Vagina (tissue), 2 donors: ENCODE measurements around the gene RFWD3. TPM values are rescaled to one million over a fixed set of nuclear protein-coding genes. Genes with fewer than 3 reads are reported as not detected.

ENCODE experiments used
- DNase-seq, 2 donors: peaks; one replicate each; pipeline ENCODE4 v3.0.0-alpha.2; 2017; ENCODE audit errors: extremely low spot score in 2 of 2
- H3K27ac ChIP-seq: fragments of 200-600 bp; sonication (generic); one replicate; pipeline ENCODE4 v1.5.1; 2019
- H3K27me3 ChIP-seq: fragments of 200-600 bp; sonication (generic); one replicate; pipeline ENCODE4 v1.5.1; 2019
- H3K36me3 ChIP-seq, 2 donors: fragments of 200-600 bp; sonication (generic); one replicate each; pipeline ENCODE4 v1.5.1; 2017 to 2019
- H3K4me1 ChIP-seq: fragments of 200-600 bp; sonication (generic); one replicate; pipeline ENCODE4 v1.5.1; 2019
- H3K4me3 ChIP-seq, 2 donors: fragments of 200-600 bp; sonication (generic); 1 replicate in 1 of 2; 2 replicates in 1 of 2; pipeline ENCODE4 v1.5.1; 2016 to 2019
- H3K9me3 ChIP-seq: fragments of 200-600 bp; sonication (generic); one replicate; pipeline ENCODE4 v1.5.1; 2019
- POLR2A ChIP-seq, 2 donors: fragments of 450-650 bp; IDR thresholded peaks; one replicate each; pipeline ENCODE4 v1.6.1; 2017; ENCODE audit warnings: antibody characterized with exemption in 2 of 2, mild to moderate bottlenecking in 2 of 2, moderate library complexity in 2 of 2
- POLR2AphosphoS5 ChIP-seq, 2 donors: sonication (generic); formaldehyde crosslinking; IDR thresholded peaks; one replicate each; pipeline ENCODE4 v1.9.0; 2017; ENCODE audit warnings: antibody characterized with exemption in 2 of 2, mild to moderate bottlenecking in 2 of 2, low read depth in 1 of 2; ENCODE audit not compliant: insufficient read depth in 1 of 2
- intact Hi-C: fragments of 100-400 bp; cut with DNase I; formaldehyde crosslinking; loops from one replicate; pipeline ENCODE4 v1.15.1; 2023
- total RNA-seq: library from RNA; depleted of rRNA; stranded (reverse); fragments of >200 nt; gene quantifications from one replicate; pipeline ENCODE4 v1.2.3, GENCODE V29; 2016
- TF ChIP-seq, protein P1 (sequence below), 3 experiments: fragments of 450-650 bp in 2 of 3; fragments of 200-600 bp in 1 of 3; sonication (generic) in 1 of 3; IDR thresholded peaks; one replicate each; pipeline ENCODE4 v1.5.1; 2017 to 2019; ENCODE audit warnings: antibody characterized with exemption in 3 of 3, mild to moderate bottlenecking in 2 of 3, moderate library complexity in 2 of 3

Gene RFWD3
- total RNA-seq, 1 donor from 2014 or later: 36.3 TPM

DNA sequence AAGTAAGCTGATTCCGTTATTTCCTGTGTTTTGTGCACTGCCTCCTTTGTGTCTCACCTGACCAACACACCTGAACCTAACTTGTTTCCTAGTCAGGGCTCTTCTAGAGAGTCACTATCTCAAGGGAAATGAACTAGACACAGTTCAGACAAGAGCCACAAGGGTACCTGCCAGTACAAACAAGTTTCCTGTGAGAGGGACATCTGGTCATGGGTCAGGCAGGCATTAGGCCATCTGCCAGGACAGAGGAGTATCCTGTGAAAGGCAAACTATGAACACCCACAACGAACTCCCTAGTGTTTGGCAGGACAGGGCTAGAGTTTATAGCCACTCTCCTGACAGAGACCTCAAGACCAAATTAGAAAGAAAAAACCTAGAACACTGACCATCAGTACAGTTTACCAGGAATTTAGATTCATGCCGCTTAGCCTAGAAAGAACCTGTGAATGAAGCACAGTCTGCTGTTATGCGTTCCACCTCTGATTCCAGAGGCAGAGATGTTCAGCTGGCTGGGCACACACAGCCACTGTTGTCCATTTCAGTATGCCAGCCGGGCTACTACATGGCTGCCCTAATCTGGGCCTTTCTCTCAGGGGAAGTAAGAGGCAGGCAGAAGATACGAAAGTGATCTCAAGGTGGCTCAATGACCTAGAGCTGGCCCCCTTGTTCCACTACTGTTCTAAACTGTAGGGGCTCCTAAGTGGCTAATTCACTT is 39.0 kb downstream of the RFWD3 start:
- intact Hi-C loops: no loop called here
- Histone ChIP-seq H3K4me1 (no peaks in the 10 kb centered on the region), H3K9me3 (no peaks in the 10 kb centered on the region), H3K36me3 (peaks cover 0 to 83% of the 10 kb centered on the region in 2 donors), H3K27ac (no peak overlapping the region), H3K4me3 (no peak overlapping the region), H3K27me3 (no peaks in the 10 kb centered on the region)
- DNase-seq: no peak
- TF ChIP-seq POLR2A (IDR thresholded peaks at IDR 0.05) (no peak), POLR2AphosphoS5 (IDR thresholded peaks at IDR 0.05; ENCODE audit: insufficient read depth in 1 of 2, low read depth in 1 of 2) (no peak)
- TF ChIP-seq, protein P1, sequence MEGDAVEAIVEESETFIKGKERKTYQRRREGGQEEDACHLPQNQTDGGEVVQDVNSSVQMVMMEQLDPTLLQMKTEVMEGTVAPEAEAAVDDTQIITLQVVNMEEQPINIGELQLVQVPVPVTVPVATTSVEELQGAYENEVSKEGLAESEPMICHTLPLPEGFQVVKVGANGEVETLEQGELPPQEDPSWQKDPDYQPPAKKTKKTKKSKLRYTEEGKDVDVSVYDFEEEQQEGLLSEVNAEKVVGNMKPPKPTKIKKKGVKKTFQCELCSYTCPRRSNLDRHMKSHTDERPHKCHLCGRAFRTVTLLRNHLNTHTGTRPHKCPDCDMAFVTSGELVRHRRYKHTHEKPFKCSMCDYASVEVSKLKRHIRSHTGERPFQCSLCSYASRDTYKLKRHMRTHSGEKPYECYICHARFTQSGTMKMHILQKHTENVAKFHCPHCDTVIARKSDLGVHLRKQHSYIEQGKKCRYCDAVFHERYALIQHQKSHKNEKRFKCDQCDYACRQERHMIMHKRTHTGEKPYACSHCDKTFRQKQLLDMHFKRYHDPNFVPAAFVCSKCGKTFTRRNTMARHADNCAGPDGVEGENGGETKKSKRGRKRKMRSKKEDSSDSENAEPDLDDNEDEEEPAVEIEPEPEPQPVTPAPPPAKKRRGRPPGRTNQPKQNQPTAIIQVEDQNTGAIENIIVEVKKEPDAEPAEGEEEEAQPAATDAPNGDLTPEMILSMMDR (IDR thresholded peaks at IDR 0.05): no peak

DNA sequence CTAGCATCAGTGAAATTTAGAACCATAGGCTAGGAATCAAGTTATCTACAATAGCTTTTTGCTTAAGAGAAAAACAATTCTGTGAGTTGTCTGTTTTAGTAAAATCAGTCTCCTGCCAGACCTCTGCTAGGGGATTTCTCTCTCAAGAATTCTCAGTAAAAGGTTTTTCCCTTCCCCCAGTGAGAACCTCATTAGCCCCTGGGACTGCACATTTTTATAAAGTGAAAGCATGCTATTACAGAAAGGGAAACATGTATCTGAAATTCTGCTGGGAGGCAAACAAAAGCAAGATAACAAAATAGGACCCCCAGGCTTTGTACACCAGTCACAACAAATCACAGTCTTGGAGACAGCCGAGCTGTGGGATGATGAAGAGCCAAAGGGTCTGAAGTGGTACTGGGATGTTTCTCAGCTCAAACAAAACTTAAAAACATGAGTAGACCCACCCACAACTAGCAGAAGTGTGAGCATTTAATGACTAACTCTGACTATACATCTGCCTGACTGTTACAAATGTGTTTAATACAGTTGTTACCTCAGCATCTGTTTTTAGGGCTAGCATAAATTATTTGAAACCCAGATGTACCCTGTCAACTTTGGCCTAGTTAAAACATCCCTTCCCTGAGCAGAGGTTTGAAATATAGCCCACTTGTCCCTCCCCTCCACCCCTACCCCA is 39.8 kb downstream of the RFWD3 start:
- TF ChIP-seq, protein P1 (IDR thresholded peaks at IDR 0.05): no peak
- TF ChIP-seq POLR2AphosphoS5 (IDR thresholded peaks at IDR 0.05; ENCODE audit: insufficient read depth in 1 of 2, low read depth in 1 of 2): no peak
- TF ChIP-seq POLR2A (IDR thresholded peaks at IDR 0.05): no peak
- Histone ChIP-seq H3K27me3 (no peaks in the 10 kb centered on the region), H3K4me3 (no peak overlapping the region), H3K4me1 (no peaks in the 10 kb centered on the region), H3K27ac (no peak overlapping the region), H3K9me3 (no peaks in the 10 kb centered on the region), H3K36me3 (peaks cover 0 to 82% of the 10 kb centered on the region in 2 donors)
- no peak for DNase-seq
- intact Hi-C loops: no loop called here

DNA sequence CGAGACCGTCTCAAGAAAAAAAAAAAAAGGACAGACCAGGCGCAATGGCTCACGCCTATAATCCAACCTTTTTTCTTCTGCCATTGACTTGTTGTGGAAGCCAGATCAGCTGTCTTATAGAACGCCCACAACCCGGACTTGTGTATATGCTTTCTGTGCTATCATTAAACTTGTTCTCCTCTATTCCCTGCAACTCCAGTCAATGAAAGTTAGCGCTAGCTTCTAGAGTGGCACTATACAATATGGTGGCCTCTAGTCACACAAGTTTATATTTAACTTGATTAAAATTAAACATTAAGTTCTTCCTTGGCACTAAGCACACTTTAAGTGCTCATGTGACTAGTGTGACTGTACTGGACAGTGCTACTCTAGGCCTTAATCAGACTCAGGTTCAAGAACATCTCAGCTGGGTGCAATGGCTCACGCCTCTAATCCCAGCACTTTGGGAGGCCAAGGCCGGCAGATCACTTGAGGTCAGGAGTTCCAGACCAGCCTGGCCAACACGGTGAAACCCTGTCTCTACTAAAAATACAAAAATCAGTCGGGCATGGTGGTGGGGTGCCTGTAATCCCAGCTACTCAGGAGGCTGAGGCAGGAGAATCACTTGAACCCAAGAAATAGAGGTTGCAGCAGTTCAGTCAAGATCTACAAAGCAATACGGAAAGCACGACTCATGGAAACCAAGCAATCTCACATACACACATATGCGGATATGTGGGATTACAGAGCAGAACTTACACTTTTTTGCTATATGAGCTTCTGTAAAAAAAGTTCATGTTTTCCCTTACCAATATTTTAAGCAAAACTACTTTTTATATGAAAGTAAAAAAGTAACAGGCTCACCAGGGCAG is 41.0 kb downstream of the RFWD3 start:
- no peak for DNase-seq
- Histone ChIP-seq H3K36me3 (peaks cover 0 to 71% of the 10 kb centered on the region in 2 donors), H3K4me1 (no peaks in the 10 kb centered on the region), H3K27me3 (no peaks in the 10 kb centered on the region), H3K9me3 (no peaks in the 10 kb centered on the region), H3K4me3 (no peak overlapping the region), H3K27ac (no peak overlapping the region)
- intact Hi-C loops: no loop called here
- TF ChIP-seq POLR2A (IDR thresholded peaks at IDR 0.05) (no peak), POLR2AphosphoS5 (IDR thresholded peaks at IDR 0.05; ENCODE audit: insufficient read depth in 1 of 2, low read depth in 1 of 2) (no peak)
- TF ChIP-seq, protein P1 (IDR thresholded peaks at IDR 0.05): no peak

DNA sequence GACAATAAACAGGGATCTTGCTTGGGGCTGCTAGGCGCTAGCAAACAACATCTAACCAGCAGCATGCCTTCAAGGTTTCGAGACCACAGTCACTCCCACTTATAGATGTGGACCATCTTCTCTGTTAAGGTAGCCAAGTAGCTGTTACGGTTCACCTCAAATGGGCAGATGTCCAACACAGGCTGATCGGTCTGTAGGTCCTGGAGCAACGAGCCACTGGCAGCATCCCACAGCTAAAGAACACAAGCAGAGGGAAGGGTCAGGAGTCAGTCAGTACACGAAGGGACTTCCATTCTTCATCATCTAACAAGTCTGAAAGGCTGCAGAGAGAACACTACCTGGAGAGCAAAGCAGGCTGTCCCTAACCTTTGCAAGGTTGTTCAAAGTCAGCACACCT is 42.8 kb downstream of the RFWD3 start:
- H3K4me1 ChIP-seq: no peaks in the 10 kb centered on the region
- no peak overlapping the region for H3K27ac ChIP-seq
- no peak overlapping the region for H3K4me3 ChIP-seq
- no peaks in the 10 kb centered on the region for H3K9me3 ChIP-seq
- DNase-seq: no peak
- intact Hi-C loops: no loop called here
- H3K27me3 ChIP-seq: no peaks in the 10 kb centered on the region
- TF ChIP-seq POLR2A (IDR thresholded peaks at IDR 0.05) (no peak), POLR2AphosphoS5 (IDR thresholded peaks at IDR 0.05; ENCODE audit: insufficient read depth in 1 of 2, low read depth in 1 of 2) (no peak)
- TF ChIP-seq, protein P1 (IDR thresholded peaks at IDR 0.05): no peak
- peaks cover 0 to 52% of the 10 kb centered on the region in 2 donors for H3K36me3 ChIP-seq
